Fibroblast of lung (primary cell): ENCODE measurements around the gene IGDCC3. TPM values are rescaled to one million over a fixed set of nuclear protein-coding genes. Genes with fewer than 3 reads are reported as not detected.

Source experiments
- DNase-seq, 2 donors: peaks; one replicate each; pipeline versions ENCODE4 v3.0.0 to v3.0.0-alpha.2; 2010; ENCODE audit warnings: low read depth in 2 of 2
- H2AFZ ChIP-seq: 2 replicates; pipeline ENCODE4 v1.5.1; 2012; ENCODE audit warnings: low read length, control low read depth, inconsistent platforms
- H3K27ac ChIP-seq: 2 replicates; pipeline ENCODE4 v1.5.1; 2011; ENCODE audit warnings: low read length, control low read depth; ENCODE audit not compliant: insufficient read depth
- H3K27me3 ChIP-seq: 2 replicates; pipeline ENCODE4 v1.5.1; 2011; ENCODE audit warnings: mild to moderate bottlenecking, low read length; ENCODE audit not compliant: control insufficient read depth, insufficient read depth
- H3K36me3 ChIP-seq: 2 replicates; pipeline ENCODE4 v1.5.1; 2011; ENCODE audit warnings: low read length; ENCODE audit not compliant: control insufficient read depth, insufficient read depth
- H3K4me1 ChIP-seq: 2 replicates; pipeline ENCODE4 v1.5.1; 2011; ENCODE audit warnings: low read length; ENCODE audit not compliant: control insufficient read depth, insufficient read depth; ENCODE audit errors: extremely low read depth
- H3K4me2 ChIP-seq: 2 replicates; pipeline ENCODE4 v1.5.1; 2011; ENCODE audit warnings: low read length, control low read depth; ENCODE audit not compliant: insufficient read depth; ENCODE audit errors: extremely low read depth
- H3K4me3 ChIP-seq, 4 experiments: fragments of 200-600 bp in 1 of 4; sonication (generic) in 1 of 4; replicated peaks in 1 of 4; 2 replicates each; pipeline ENCODE4 v1.5.1; 2011 to 2016; ENCODE audit warnings: low read length in 4 of 4, low read depth in 3 of 4, mild to moderate bottlenecking in 3 of 4, control low read depth in 2 of 4, inconsistent platforms in 1 of 4, mixed read lengths in 1 of 4; ENCODE audit not compliant: insufficient read depth in 1 of 4; ENCODE audit errors: control extremely low read depth in 1 of 4
- H3K79me2 ChIP-seq: 2 replicates; pipeline ENCODE4 v1.5.1; 2012; ENCODE audit warnings: mild to moderate bottlenecking, low read length, inconsistent platforms; ENCODE audit not compliant: control insufficient read depth, insufficient read depth
- H3K9ac ChIP-seq: 2 replicates; pipeline ENCODE4 v1.5.1; 2011; ENCODE audit warnings: mild to moderate bottlenecking, low read length, control low read depth; ENCODE audit not compliant: insufficient read depth
- H3K9me3 ChIP-seq: 2 replicates; pipeline ENCODE4 v1.5.1; 2012; ENCODE audit warnings: low read depth, low read length; ENCODE audit not compliant: control insufficient read depth, insufficient read depth
- H4K20me1 ChIP-seq: 2 replicates; pipeline ENCODE4 v1.5.1; 2011; ENCODE audit warnings: low read length; ENCODE audit not compliant: control insufficient read depth, insufficient read depth; ENCODE audit errors: extremely low read depth
- EZH2 ChIP-seq: IDR thresholded peaks from 2 replicates; pipeline ENCODE4 v1.5.1; 2012; ENCODE audit warnings: low read length, control low read depth, mild to moderate bottlenecking; ENCODE audit errors: missing control alignments
- polyA plus RNA-seq, 2 donors: library from polyadenylated mRNA; depleted of rRNA in 1 of 2; stranded (reverse) in 1 of 2; unstranded in 1 of 2; fragments of >200 nt; gene quantifications; 2 replicates each; pipeline ENCODE4 v1.2.1, GENCODE V29; 2011 to 2012; ENCODE audit warnings: missing spikeins in 1 of 2
- total RNA-seq: library from RNA; depleted of rRNA; stranded (reverse); fragments of >200 nt; gene quantifications from 2 replicates; pipeline ENCODE4 v1.2.1, GENCODE V29; 2014
- TF ChIP-seq, protein P1 (sequence below), 2 donors: IDR thresholded peaks in 1 of 2; conservative IDR thresholded peaks in 1 of 2; 1 replicate in 1 of 2; 2 replicates in 1 of 2; pipeline ENCODE4 v1.5.1; 2011 to 2012; ENCODE audit warnings: low read length in 2 of 2, control low read depth in 1 of 2, inconsistent platforms in 1 of 2, low read depth in 1 of 2, mild to moderate bottlenecking in 1 of 2

The IGDCC3 gene
- total and polyA plus RNA-seq, 2 donors (not counting 1 experiment from before 2014, with no cell fraction given) = 0.15 TPM; not detected in 1

DNA sequence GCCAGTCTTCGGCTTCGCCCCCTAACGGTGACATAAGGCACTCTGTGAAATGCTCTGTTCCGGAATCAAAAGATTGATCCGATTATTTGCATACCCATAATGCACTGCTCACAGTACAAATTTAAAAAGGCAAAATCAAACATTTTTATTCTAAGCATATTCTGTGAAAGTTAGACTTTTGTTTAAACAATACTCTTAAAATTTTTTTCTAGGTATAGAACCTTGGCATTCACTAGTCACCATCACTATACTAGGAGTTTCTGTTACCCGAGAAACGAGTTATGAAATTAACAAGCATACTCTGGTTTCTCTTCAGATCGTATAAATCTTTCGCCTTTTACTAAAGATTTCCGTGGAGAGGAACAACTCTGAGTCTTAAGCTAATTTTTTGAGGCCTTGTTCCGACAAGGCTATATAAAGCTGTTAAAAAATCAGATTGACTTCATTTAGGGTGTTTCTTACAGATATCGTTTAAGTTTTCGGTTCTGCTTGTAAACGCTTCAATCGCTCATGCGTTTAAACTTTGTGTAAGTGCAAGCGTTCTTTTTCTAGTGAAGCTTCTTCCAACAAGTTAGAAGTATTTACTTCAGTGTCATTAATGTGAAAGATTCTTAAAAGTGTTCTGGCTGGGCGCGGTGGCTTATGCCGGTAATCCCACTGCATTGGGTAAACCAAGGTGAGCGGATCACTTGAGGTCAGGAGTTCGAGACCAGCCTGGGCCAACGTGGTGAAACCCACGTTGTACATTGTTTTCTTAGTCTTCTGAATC, 73.2 kb downstream of the IGDCC3 start, which contains the start of gene RNU5B-1:
TSS of gene RNU5B-1 (plus strand) at position 297 of the 769 bp plus-strand sequence.
- no peaks in the 10 kb centered on the region for H3K79me2 ChIP-seq
- H3K9me3 ChIP-seq = no peaks in the 10 kb centered on the region
- no peaks in the 10 kb centered on the region for H3K36me3 ChIP-seq
- no peaks in the 10 kb centered on the region for H4K20me1 ChIP-seq
- H3K4me1 ChIP-seq = no peaks in the 10 kb centered on the region
- H3K27ac ChIP-seq = peak within 1 kb of the TSS; percentile 96
- TF ChIP-seq, protein P1, sequence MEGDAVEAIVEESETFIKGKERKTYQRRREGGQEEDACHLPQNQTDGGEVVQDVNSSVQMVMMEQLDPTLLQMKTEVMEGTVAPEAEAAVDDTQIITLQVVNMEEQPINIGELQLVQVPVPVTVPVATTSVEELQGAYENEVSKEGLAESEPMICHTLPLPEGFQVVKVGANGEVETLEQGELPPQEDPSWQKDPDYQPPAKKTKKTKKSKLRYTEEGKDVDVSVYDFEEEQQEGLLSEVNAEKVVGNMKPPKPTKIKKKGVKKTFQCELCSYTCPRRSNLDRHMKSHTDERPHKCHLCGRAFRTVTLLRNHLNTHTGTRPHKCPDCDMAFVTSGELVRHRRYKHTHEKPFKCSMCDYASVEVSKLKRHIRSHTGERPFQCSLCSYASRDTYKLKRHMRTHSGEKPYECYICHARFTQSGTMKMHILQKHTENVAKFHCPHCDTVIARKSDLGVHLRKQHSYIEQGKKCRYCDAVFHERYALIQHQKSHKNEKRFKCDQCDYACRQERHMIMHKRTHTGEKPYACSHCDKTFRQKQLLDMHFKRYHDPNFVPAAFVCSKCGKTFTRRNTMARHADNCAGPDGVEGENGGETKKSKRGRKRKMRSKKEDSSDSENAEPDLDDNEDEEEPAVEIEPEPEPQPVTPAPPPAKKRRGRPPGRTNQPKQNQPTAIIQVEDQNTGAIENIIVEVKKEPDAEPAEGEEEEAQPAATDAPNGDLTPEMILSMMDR (conservative IDR thresholded peaks at IDR 0.05 in 1 of 2, IDR thresholded peaks at IDR 0.05 in 1 of 2; ENCODE audit: low read depth in 1 of 2, low read length in 2 of 2) = peak; percentile 88 to 95
- no peak for TF ChIP-seq EZH2
- peak; percentile 97 to 99 for DNase-seq
- H2AFZ ChIP-seq = peak within 1 kb of the TSS; percentile 83
- no peaks in the 10 kb centered on the region for H3K27me3 ChIP-seq
- H3K4me2 ChIP-seq = peak within 1 kb of the TSS; percentile 67
- H3K4me3 ChIP-seq = peak within 1 kb of the TSS; percentile 22 to 75 (median 44)
- peak within 1 kb of the TSS; percentile 77 for H3K9ac ChIP-seq

DNA sequence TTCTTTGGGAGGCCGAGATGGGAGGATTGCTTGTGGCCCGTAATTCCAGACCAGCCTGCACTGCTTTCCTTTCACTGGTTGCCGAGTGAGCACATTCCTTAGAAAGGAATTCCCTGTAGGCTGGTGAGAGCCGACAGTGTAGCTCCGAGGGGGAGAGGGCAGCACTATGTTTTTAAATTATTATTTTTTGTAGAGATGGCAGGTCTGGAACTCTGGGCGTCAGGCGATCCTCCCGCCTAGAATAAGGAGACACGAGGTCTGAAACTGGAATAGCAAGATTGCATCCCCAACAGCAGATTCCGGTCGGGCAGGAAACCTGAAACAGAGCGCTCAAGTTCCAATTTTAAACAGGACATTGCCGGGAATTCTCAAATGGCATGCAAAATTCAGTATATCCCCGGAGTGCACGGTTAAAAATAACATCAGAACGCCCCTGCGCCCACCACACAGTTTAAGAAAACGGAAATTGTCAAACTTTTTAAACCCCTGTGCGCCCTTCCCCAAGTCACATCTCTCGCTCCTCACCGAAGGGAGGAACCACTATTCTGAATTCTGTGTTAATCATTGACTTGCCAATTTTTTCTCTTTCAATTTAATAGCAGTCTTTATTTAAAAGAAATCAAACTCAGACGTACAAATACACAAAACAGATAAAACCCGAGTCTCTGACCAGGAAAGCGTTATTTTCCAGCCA, 74.0 kb downstream of the IGDCC3 start:
- Histone ChIP-seq H3K27ac (peak overlapping the region; percentile 96), H2AFZ (peak overlapping the region; percentile 83), H4K20me1 (no peaks in the 10 kb centered on the region), H3K4me2 (peak overlapping the region; percentile 67), H3K4me3 (peak overlapping the region; percentile 22 to 75 (median 44)), H3K79me2 (no peaks in the 10 kb centered on the region), H3K9ac (peak overlapping the region; percentile 77), H3K36me3 (no peaks in the 10 kb centered on the region), H3K4me1 (no peaks in the 10 kb centered on the region), H3K27me3 (no peaks in the 10 kb centered on the region), H3K9me3 (no peaks in the 10 kb centered on the region)
- no peak for TF ChIP-seq EZH2
- TF ChIP-seq, protein P1 (conservative IDR thresholded peaks at IDR 0.05 in 1 of 2, IDR thresholded peaks at IDR 0.05 in 1 of 2; ENCODE audit: low read depth in 1 of 2, low read length in 2 of 2) = no peak
- DNase-seq = peak; percentile 60 to 68

DNA sequence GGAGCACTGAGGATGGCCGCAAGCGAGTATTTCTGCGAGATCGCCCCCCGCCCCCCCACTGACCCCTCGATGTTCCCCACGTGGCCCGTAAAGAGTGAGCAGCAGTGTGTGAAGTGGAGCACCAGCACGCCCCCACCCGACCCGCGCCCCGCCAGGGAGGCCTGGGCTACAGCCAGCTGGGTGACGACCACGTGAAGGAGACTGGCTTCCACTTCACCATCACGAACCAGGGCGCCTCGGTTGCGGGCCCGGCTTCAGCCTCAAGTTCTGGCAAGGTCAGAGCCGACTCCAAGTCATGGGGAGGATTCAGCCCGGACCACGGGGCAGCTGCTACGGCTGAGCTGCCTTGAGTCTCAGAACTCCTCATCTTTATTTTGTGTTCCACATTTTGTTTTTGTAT, 75.7 kb downstream of the IGDCC3 start:
- no peaks in the 10 kb centered on the region for H4K20me1 ChIP-seq
- H3K36me3 ChIP-seq = no peaks in the 10 kb centered on the region
- H3K27ac ChIP-seq = no peak overlapping the region
- DNase-seq = no peak
- H3K27me3 ChIP-seq = no peaks in the 10 kb centered on the region
- no peak overlapping the region for H3K4me2 ChIP-seq
- H3K4me3 ChIP-seq = no peak overlapping the region
- no peaks in the 10 kb centered on the region for H3K79me2 ChIP-seq
- H3K4me1 ChIP-seq = no peaks in the 10 kb centered on the region
- H3K9ac ChIP-seq = no peak overlapping the region
- H3K9me3 ChIP-seq = no peaks in the 10 kb centered on the region
- no peak overlapping the region for H2AFZ ChIP-seq
- TF ChIP-seq, protein P1 (conservative IDR thresholded peaks at IDR 0.05 in 1 of 2, IDR thresholded peaks at IDR 0.05 in 1 of 2; ENCODE audit: low read depth in 1 of 2, low read length in 2 of 2) = no peak
- no peak for TF ChIP-seq EZH2
